Right atrium auricular region (tissue), 2 donors: ENCODE results near the gene SCAMP2. TPM values are rescaled to one million over a fixed set of nuclear protein-coding genes. Genes with fewer than 3 reads are reported as not detected.
A peak's percentile ranks its signal among the peaks of the same experiment; 100 is the strongest.

Source experiments
- DNase-seq: peaks from one replicate; pipeline ENCODE4 v3.0.0-alpha.2; 2019; ENCODE audit warnings: low spot score
- H3K27ac ChIP-seq, 2 donors: fragments of 200-600 bp; sonication (generic); 1 replicate in 1 of 2; 2 replicates in 1 of 2; pipeline ENCODE4 v1.5.1; 2016 to 2019
- H3K27me3 ChIP-seq, 2 donors: fragments of 200-600 bp; sonication (generic); one replicate each; pipeline versions ENCODE4 v1.5.1 to v1.6.0; 2017 to 2019
- H3K36me3 ChIP-seq: fragments of 200-600 bp; sonication (generic); one replicate; pipeline ENCODE4 v1.5.1; 2016
- H3K4me1 ChIP-seq, 2 donors: fragments of 200-600 bp; sonication (generic); one replicate each; pipeline versions ENCODE4 v1.5.1 to v1.6.0; 2017 to 2019
- H3K4me3 ChIP-seq, 2 donors: fragments of 200-600 bp; sonication (generic); 1 replicate in 1 of 2; 2 replicates in 1 of 2; pipeline ENCODE4 v1.5.1; 2017 to 2019; ENCODE audit warnings: mild to moderate bottlenecking in 1 of 2, moderate library complexity in 1 of 2
- H3K9me3 ChIP-seq, 2 donors: fragments of 200-600 bp; sonication (generic); one replicate each; pipeline ENCODE4 v1.5.1; 2019
- CTCF ChIP-seq, 2 donors: fragments of 200-600 bp; sonication (generic); IDR thresholded peaks; one replicate each; pipeline ENCODE4 v1.5.1; 2019; ENCODE audit warnings: antibody characterized with exemption in 2 of 2
- total RNA-seq, 2 donors: library from RNA; depleted of rRNA; stranded (reverse); fragments of >200 nt; gene quantifications; one replicate each; pipeline ENCODE4 v1.1.0, GENCODE V29; 2016

SCAMP2 gene
- total RNA-seq, 2 donors from 2014 or later = 72.3 to 80.9 TPM

DNA sequence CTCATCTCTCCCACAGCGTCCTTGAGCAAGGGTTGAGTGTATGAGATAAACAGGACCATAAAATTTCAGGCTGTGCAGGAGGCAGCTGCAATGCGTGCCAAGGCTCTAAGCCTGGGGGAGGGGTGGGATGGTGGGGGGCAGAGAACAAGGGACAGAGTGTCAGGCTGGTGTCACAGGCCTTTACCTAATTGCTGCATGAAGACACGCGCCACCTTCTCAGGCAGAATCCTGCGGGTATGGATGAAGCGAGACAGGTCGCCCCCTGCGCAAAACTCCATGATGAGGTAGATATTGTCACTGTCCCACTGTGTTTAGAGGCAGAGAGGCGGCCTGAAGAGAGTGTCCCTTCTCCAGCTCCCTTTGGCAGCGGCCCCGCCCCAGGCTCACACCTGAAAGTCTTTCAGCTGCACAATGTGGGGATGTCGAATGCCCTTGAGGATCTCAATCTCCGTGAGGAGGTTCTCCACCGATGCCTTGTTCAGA is 31.2 kb downstream of the SCAMP2 start:
- Histone ChIP-seq H3K9me3 (no peaks in the 10 kb centered on the region), H3K4me3 (peak overlapping the region; percentile 80 to 88), H3K4me1 (peaks cover 0 to 25% of the 10 kb centered on the region in 2 donors), H3K27ac (peak overlapping the region; percentile 92 to 93), H3K27me3 (no peaks in the 10 kb centered on the region), H3K36me3 (peaks cover 32% of the 10 kb centered on the region)
- no peak for TF ChIP-seq CTCF (IDR thresholded peaks at IDR 0.05)
- DNase-seq = no peak

DNA sequence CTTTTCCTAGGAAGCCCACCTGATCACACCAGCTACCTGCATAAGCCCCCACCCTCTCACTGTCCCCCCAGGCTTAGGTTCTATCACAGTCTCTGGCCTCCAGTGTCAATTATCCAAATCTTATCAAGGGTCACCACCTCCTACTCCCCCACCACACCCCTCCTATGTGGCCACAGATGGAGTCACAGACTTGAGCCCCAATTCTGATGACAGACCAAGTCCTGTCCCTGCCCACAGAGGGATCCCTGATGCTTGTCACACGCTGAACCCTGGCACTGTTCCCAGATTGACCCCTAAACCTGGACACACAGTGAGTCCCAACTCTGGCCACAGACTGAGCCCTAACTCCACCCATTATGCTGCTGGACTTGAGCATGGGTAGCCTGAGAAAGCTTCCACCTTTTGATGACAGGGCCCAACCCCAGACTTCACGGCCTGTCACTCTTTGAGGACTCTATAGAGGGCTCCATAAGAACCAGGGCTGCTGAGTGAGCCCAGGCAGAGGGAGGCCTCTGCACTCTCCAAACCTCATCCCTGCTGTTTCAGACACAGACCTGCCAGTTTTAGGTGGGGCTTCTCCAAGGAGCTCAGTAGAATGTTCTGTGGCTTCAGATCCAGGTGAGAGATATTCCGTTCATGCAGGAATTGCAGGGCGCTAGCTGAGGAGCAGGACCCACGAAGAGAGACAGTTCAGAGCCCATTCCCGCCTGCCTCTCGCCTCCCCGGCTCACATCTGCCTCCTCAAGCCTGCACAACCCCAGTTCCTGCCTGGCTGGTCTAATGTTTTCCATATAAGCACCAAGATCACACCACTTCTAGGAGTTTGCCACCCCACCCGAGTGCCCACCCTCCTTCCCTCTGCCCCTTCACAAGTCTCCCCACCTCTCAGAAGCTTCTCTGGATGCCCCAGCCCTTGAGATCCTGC is 32.1 kb downstream of the SCAMP2 start:
- no peak for DNase-seq
- Histone ChIP-seq H3K4me3 (no peak overlapping the region), H3K36me3 (peaks cover 31% of the 10 kb centered on the region), H3K4me1 (peaks cover 0 to 25% of the 10 kb centered on the region in 2 donors), H3K27me3 (no peaks in the 10 kb centered on the region), H3K27ac (no peak overlapping the region), H3K9me3 (no peaks in the 10 kb centered on the region)
- TF ChIP-seq CTCF (IDR thresholded peaks at IDR 0.05) = no peak

DNA sequence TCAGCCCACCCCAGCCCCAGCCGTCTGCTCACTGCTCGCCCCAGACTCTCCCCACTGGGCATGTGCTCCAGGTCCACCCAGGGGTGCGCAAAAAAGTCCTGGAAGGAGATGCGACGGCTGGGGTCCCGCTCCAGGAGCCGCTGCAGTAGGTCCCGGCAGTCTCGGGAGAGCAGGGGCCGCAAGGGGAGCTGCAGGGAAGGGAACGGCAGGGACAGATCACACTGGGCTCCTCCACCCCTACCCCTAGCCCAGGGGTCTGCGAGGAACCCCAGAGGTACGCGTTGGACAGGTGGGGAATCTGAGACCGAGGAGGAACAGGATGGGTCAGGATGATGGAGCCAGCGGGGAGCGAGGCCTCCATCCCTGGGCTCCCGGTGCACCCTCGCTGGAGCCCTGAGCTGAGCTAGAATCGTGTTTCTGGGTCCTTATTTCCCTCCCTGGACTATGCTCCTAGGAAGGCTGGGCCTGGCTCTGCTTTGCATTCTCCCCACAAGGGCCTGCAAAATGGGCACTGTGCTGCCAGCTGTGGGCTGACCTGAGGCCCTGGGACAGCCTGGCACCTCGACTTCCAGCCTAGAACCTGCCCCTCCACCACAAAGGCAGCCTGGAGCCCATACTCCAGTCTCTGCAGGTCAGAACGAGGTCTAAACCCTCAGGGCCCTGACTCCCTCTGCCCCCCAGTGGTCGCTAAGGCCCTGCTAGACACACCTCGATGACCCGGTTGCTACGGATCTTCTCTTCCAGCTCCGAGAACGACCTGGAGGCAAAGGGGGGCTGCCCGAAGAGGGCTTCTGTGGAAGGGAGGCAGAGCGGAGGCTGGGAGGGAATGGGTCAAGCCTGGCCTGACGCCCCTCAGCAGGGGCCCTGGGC is 33.4 kb downstream of the SCAMP2 start:
- H3K9me3 ChIP-seq = no peaks in the 10 kb centered on the region
- no peak overlapping the region for H3K27ac ChIP-seq
- no peaks in the 10 kb centered on the region for H3K27me3 ChIP-seq
- TF ChIP-seq CTCF (IDR thresholded peaks at IDR 0.05) = no peak
- peaks cover 0 to 25% of the 10 kb centered on the region in 2 donors for H3K4me1 ChIP-seq
- no peak for DNase-seq
- H3K4me3 ChIP-seq = no peak overlapping the region
- H3K36me3 ChIP-seq = peaks cover 18% of the 10 kb centered on the region

DNA sequence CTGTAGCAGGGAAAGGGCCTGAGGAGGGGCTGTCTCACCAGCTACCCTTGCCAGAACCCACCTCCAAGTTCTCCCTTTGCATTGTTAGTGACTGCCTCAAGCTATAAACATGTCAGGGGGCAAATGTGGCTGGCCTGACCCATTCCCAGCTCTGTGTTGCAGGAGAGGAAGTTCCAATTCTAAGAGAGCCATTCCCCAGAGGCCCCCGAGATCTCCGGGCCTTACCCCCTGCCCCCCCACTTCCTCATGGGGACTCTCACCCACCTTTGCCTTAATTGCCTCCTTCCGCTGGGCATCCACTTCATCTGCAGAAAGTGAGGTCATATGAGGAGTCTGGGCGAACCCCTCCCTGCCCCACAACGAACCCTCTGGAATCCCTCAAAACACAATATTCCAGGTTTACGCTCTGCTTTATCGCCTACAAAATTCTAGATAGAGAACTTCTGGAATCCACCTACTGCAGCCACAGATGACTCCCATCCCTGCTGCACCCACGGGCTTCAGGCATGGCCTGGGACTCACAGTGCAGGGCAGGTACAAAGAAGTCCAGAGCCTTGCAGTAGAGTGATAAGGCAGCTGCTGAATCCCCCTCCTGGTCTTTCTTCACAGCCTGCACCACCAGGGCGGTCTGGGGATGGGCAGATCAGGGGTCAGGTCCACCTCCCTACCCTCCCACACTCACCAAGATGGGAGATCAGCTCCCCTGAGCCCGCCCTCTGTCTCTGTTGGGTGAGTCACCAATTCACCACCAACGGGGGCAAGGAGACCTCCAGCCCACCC is 34.2 kb downstream of the SCAMP2 start:
- Histone ChIP-seq H3K27ac (no peak overlapping the region), H3K4me3 (no peak overlapping the region), H3K27me3 (no peaks in the 10 kb centered on the region), H3K36me3 (peaks cover 14% of the 10 kb centered on the region), H3K9me3 (no peaks in the 10 kb centered on the region), H3K4me1 (peaks cover 0 to 22% of the 10 kb centered on the region in 2 donors)
- no peak for DNase-seq
- no peak for TF ChIP-seq CTCF (IDR thresholded peaks at IDR 0.05)

GRCh38 chr15:74838137-74838516 is 35.0 kb downstream of the SCAMP2 start:
- Histone ChIP-seq H3K36me3 (peaks cover 14% of the 10 kb centered on the region), H3K4me3 (no peak overlapping the region), H3K4me1 (peaks cover 0 to 14% of the 10 kb centered on the region in 2 donors), H3K27me3 (no peaks in the 10 kb centered on the region), H3K9me3 (no peaks in the 10 kb centered on the region), H3K27ac (no peak overlapping the region)
- DNase-seq = no peak
- TF ChIP-seq CTCF (IDR thresholded peaks at IDR 0.05) = no peak
